Mammary epithelial cell (primary cell): ENCODE measurements around the gene ABITRAM.

ENCODE experiments used
- EZH2 ChIP-seq: IDR thresholded peaks from 2 replicates; pipeline ENCODE4 v1.6.1; 2012; ENCODE audit warnings: low read length, inconsistent platforms, borderline replicate concordance
- TF ChIP-seq, protein P1 (sequence below), 2 donors: IDR thresholded peaks in 1 of 2; conservative IDR thresholded peaks in 1 of 2; 2 replicates each; pipeline ENCODE4 v1.5.1; 2011 to 2012; ENCODE audit warnings: inconsistent platforms in 2 of 2, low read length in 2 of 2, mild to moderate bottlenecking in 2 of 2, control low read depth in 1 of 2, low read depth in 1 of 2; ENCODE audit not compliant: insufficient read depth in 1 of 2; ENCODE audit errors: extremely low read depth in 1 of 2

DNA sequence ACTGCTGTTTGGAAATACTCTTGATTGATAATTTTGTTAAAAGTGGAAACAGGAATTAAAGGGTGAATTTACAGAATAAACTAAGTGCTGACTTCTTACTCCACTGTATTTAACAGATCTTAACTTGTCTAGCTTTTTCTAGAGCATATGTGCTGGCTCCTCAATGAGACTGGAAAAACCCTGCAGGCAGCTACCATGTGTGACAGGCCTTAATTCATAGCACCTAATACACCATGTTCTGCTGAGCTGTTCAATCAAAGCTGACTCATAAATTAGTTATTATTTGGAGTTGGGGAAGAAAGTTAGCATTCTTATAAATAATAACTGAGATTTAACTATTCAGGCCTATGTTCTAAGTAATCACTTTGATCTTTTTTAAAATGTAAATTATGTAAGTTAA lies 49.7 kb downstream of the ABITRAM start:
- TF ChIP-seq, protein P1, sequence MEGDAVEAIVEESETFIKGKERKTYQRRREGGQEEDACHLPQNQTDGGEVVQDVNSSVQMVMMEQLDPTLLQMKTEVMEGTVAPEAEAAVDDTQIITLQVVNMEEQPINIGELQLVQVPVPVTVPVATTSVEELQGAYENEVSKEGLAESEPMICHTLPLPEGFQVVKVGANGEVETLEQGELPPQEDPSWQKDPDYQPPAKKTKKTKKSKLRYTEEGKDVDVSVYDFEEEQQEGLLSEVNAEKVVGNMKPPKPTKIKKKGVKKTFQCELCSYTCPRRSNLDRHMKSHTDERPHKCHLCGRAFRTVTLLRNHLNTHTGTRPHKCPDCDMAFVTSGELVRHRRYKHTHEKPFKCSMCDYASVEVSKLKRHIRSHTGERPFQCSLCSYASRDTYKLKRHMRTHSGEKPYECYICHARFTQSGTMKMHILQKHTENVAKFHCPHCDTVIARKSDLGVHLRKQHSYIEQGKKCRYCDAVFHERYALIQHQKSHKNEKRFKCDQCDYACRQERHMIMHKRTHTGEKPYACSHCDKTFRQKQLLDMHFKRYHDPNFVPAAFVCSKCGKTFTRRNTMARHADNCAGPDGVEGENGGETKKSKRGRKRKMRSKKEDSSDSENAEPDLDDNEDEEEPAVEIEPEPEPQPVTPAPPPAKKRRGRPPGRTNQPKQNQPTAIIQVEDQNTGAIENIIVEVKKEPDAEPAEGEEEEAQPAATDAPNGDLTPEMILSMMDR (conservative IDR thresholded peaks at IDR 0.05 in 1 of 2, IDR thresholded peaks at IDR 0.05 in 1 of 2; ENCODE audit: extremely low read depth in 1 of 2, insufficient read depth in 1 of 2, low read depth in 1 of 2, low read length in 2 of 2), result peak in 1 of 2 donors; percentile 11
- TF ChIP-seq EZH2, result no peak
